DOHH2 (cell line): Measurements from ENCODE around the gene DAZAP2.

ENCODE experiments used
- H3F3A ChIP-seq: fragments of 200-600 bp; sonication (generic), shearing (Covaris generic); 2 replicates; pipeline ENCODE4 v1.6.0; 2016; ENCODE audit warnings: antibody characterized with exemption, mild to moderate bottlenecking; ENCODE audit not compliant: control insufficient read depth, insufficient read depth
- H3K27ac ChIP-seq: fragments of 200-600 bp; sonication (generic); 2 replicates; pipeline ENCODE4 v1.5.1; 2014; ENCODE audit warnings: low read depth, mild to moderate bottlenecking, low read length, moderate library complexity
- H3K27me3 ChIP-seq: fragments of 200-600 bp; sonication (generic); 2 replicates; pipeline ENCODE4 v1.6.1; 2014; ENCODE audit warnings: mild to moderate bottlenecking, low read length, mixed read lengths; ENCODE audit not compliant: control insufficient read depth
- H3K36me3 ChIP-seq: fragments of 200-600 bp; sonication (generic); 2 replicates; pipeline ENCODE4 v1.6.1; 2014; ENCODE audit warnings: mild to moderate bottlenecking, low read length, moderate library complexity, mixed read lengths; ENCODE audit not compliant: control insufficient read depth
- H3K4me1 ChIP-seq: fragments of 200-600 bp; sonication (generic); 2 replicates; pipeline ENCODE4 v1.6.1; 2014; ENCODE audit warnings: mild to moderate bottlenecking, low read length, mixed read lengths; ENCODE audit not compliant: control insufficient read depth
- H3K4me2 ChIP-seq: fragments of 200-600 bp; sonication (generic); 2 replicates; pipeline ENCODE4 v1.6.0; 2014; ENCODE audit warnings: mild to moderate bottlenecking, low read length, moderate library complexity
- H3K4me3 ChIP-seq: fragments of 200-600 bp; sonication (generic); 2 replicates; pipeline ENCODE4 v1.5.1; 2014; ENCODE audit warnings: mild to moderate bottlenecking, low read length, mixed read lengths
- H3K79me2 ChIP-seq: fragments of 200-600 bp; sonication (generic); 2 replicates; pipeline ENCODE4 v1.6.1; 2014; ENCODE audit warnings: mild to moderate bottlenecking, low read length, mixed read lengths; ENCODE audit not compliant: control insufficient read depth
- H3K9me2 ChIP-seq: fragments of 200-600 bp; sonication (generic); replicated peaks from 2 replicates; pipeline ENCODE4 v1.6.1; 2014; ENCODE audit warnings: mild to moderate bottlenecking, low read length, mixed read lengths; ENCODE audit not compliant: control insufficient read depth
- H3K9me3 ChIP-seq: fragments of 200-600 bp; sonication (generic); 2 replicates; pipeline ENCODE4 v1.6.1; 2014; ENCODE audit warnings: antibody characterized with exemption, low read length, mixed read lengths; ENCODE audit not compliant: control insufficient read depth, insufficient read depth
- H4K20me1 ChIP-seq: fragments of 200-600 bp; sonication (generic); 2 replicates; pipeline ENCODE4 v1.6.0; 2014; ENCODE audit warnings: low read depth, mild to moderate bottlenecking, antibody characterized with exemption, low read length, moderate library complexity; ENCODE audit not compliant: control insufficient read depth, insufficient read depth
- CTCF ChIP-seq: fragments of 200-600 bp; sonication (generic); IDR thresholded peaks from one replicate; pipeline ENCODE4 v1.5.1; 2014; ENCODE audit warnings: antibody characterized with exemption, mild to moderate bottlenecking, low read depth, low read length; ENCODE audit not compliant: poor library complexity, severe bottlenecking
- EZH2phosphoT487 ChIP-seq: fragments of 200-600 bp; sonication (generic); IDR thresholded peaks from 2 replicates; pipeline ENCODE4 v1.6.1; 2017; ENCODE audit warnings: borderline replicate concordance, mild to moderate bottlenecking, antibody characterized with exemption, low read length, moderate library complexity, mixed read lengths

Gene DAZAP2

GRCh38 chr12:51229116-51229809 lies 9.4 kb upstream of the DAZAP2 start:
- no peaks in the 10 kb centered on the region for H3K79me2 ChIP-seq
- H3K9me2 ChIP-seq: no peaks in the 10 kb centered on the region
- no peak for TF ChIP-seq CTCF
- no peak for TF ChIP-seq EZH2phosphoT487

DNA sequence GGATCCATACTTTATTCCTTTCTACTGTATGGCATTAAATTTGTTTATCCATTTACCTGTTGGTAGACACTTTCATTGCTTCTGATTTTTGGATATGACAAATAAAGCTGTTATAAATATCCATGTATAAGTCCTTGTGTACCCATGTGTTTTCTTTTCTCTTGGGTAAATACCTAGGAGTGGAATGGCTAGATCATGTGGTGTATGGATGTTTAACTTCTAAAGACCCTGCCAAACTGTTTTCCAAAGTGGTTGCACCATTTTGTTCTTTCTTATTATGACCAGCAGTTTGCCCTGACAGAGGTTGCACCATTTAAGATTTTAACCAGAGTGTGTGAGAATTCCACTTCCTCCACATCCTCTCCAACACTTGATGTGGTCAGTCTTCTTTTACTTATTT lies 6.0 kb upstream of the DAZAP2 start:
- no peaks in the 10 kb centered on the region for H3K79me2 ChIP-seq
- no peaks in the 10 kb centered on the region for H3K9me2 ChIP-seq
- H3K4me3 ChIP-seq: no peak overlapping the region
- H3K4me2 ChIP-seq: no peak overlapping the region
- no peaks in the 10 kb centered on the region for H3K9me3 ChIP-seq
- no peaks in the 10 kb centered on the region for H4K20me1 ChIP-seq
- H3K36me3 ChIP-seq: no peaks in the 10 kb centered on the region
- H3F3A ChIP-seq: no peaks in the 10 kb centered on the region
- TF ChIP-seq CTCF (no peak), EZH2phosphoT487 (no peak)
- H3K27ac ChIP-seq: no peak overlapping the region
- no peaks in the 10 kb centered on the region for H3K27me3 ChIP-seq
- no peaks in the 10 kb centered on the region for H3K4me1 ChIP-seq

More at GRCh38 chr12:51229116-51229809, 9.4 kb upstream of the DAZAP2 start:
- Histone ChIP-seq H3K4me2 (no peak overlapping the region), H3K36me3 (no peaks in the 10 kb centered on the region), H3K9me3 (no peaks in the 10 kb centered on the region), H3K27me3 (no peaks in the 10 kb centered on the region), H3K27ac (no peak overlapping the region), H3K4me1 (no peaks in the 10 kb centered on the region), H3K4me3 (no peak overlapping the region), H3F3A (no peaks in the 10 kb centered on the region), H4K20me1 (no peaks in the 10 kb centered on the region)

GRCh38 chr12:51234530-51234929 lies 4.1 kb upstream of the DAZAP2 start:
- Histone ChIP-seq H3K79me2 (peaks cover 8% of the 10 kb centered on the region), H3K9me2 (no peaks in the 10 kb centered on the region), H4K20me1 (no peaks in the 10 kb centered on the region), H3K36me3 (peaks cover 3% of the 10 kb centered on the region), H3K4me2 (no peak overlapping the region), H3K27me3 (no peaks in the 10 kb centered on the region), H3K4me3 (no peak overlapping the region), H3K9me3 (no peaks in the 10 kb centered on the region), H3F3A (no peaks in the 10 kb centered on the region), H3K4me1 (peaks cover 6% of the 10 kb centered on the region), H3K27ac (no peak overlapping the region)
- TF ChIP-seq EZH2phosphoT487 (no peak), CTCF (no peak)
